DOHH2 (cell line): ENCODE measurements around the gene ACSL5.
A peak's percentile ranks its signal among the peaks of the same experiment; 100 is the strongest.

Experiments used
- H3F3A ChIP-seq: fragments of 200-600 bp; sonication (generic), shearing (Covaris generic); 2 replicates; pipeline ENCODE4 v1.6.0; 2016; ENCODE audit warnings: antibody characterized with exemption, mild to moderate bottlenecking; ENCODE audit not compliant: control insufficient read depth, insufficient read depth
- H3K27ac ChIP-seq: fragments of 200-600 bp; sonication (generic); 2 replicates; pipeline ENCODE4 v1.5.1; 2014; ENCODE audit warnings: low read depth, mild to moderate bottlenecking, low read length, moderate library complexity
- H3K27me3 ChIP-seq: fragments of 200-600 bp; sonication (generic); 2 replicates; pipeline ENCODE4 v1.6.1; 2014; ENCODE audit warnings: mild to moderate bottlenecking, low read length, mixed read lengths; ENCODE audit not compliant: control insufficient read depth
- H3K36me3 ChIP-seq: fragments of 200-600 bp; sonication (generic); 2 replicates; pipeline ENCODE4 v1.6.1; 2014; ENCODE audit warnings: mild to moderate bottlenecking, low read length, moderate library complexity, mixed read lengths; ENCODE audit not compliant: control insufficient read depth
- H3K4me1 ChIP-seq: fragments of 200-600 bp; sonication (generic); 2 replicates; pipeline ENCODE4 v1.6.1; 2014; ENCODE audit warnings: mild to moderate bottlenecking, low read length, mixed read lengths; ENCODE audit not compliant: control insufficient read depth
- H3K4me2 ChIP-seq: fragments of 200-600 bp; sonication (generic); 2 replicates; pipeline ENCODE4 v1.6.0; 2014; ENCODE audit warnings: mild to moderate bottlenecking, low read length, moderate library complexity
- H3K4me3 ChIP-seq: fragments of 200-600 bp; sonication (generic); 2 replicates; pipeline ENCODE4 v1.5.1; 2014; ENCODE audit warnings: mild to moderate bottlenecking, low read length, mixed read lengths
- H3K79me2 ChIP-seq: fragments of 200-600 bp; sonication (generic); 2 replicates; pipeline ENCODE4 v1.6.1; 2014; ENCODE audit warnings: mild to moderate bottlenecking, low read length, mixed read lengths; ENCODE audit not compliant: control insufficient read depth
- H3K9me2 ChIP-seq: fragments of 200-600 bp; sonication (generic); replicated peaks from 2 replicates; pipeline ENCODE4 v1.6.1; 2014; ENCODE audit warnings: mild to moderate bottlenecking, low read length, mixed read lengths; ENCODE audit not compliant: control insufficient read depth
- H3K9me3 ChIP-seq: fragments of 200-600 bp; sonication (generic); 2 replicates; pipeline ENCODE4 v1.6.1; 2014; ENCODE audit warnings: antibody characterized with exemption, low read length, mixed read lengths; ENCODE audit not compliant: control insufficient read depth, insufficient read depth
- H4K20me1 ChIP-seq: fragments of 200-600 bp; sonication (generic); 2 replicates; pipeline ENCODE4 v1.6.0; 2014; ENCODE audit warnings: low read depth, mild to moderate bottlenecking, antibody characterized with exemption, low read length, moderate library complexity; ENCODE audit not compliant: control insufficient read depth, insufficient read depth
- EZH2phosphoT487 ChIP-seq: fragments of 200-600 bp; sonication (generic); IDR thresholded peaks from 2 replicates; pipeline ENCODE4 v1.6.1; 2017; ENCODE audit warnings: borderline replicate concordance, mild to moderate bottlenecking, antibody characterized with exemption, low read length, moderate library complexity, mixed read lengths
- TF ChIP-seq, protein P1 (sequence below): fragments of 200-600 bp; sonication (generic); IDR thresholded peaks from one replicate; pipeline ENCODE4 v1.5.1; 2014; ENCODE audit warnings: antibody characterized with exemption, mild to moderate bottlenecking, low read depth, low read length; ENCODE audit not compliant: poor library complexity, severe bottlenecking

The ACSL5 gene

DNA sequence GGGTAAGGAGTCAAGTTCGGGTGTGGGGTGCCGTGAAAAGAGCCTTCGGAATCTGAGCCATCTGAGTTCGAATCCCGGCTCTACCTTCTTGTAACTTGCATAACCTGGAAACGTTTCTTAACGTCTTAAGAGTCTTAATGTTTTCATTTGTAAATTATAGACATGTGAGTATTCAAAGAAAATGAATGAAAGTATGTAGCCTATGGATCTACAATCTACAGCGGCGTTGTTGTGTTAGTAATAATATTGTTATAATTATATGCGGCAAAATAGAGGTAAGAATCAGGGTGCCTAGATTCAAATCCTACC, 73.7 kb downstream of the ACSL5 start:
- peaks cover 89% of the 10 kb centered on the region for H3K79me2 ChIP-seq
- peaks cover 60% of the 10 kb centered on the region for H3K36me3 ChIP-seq
- H3K9me2 ChIP-seq, result no peaks in the 10 kb centered on the region
- H3K4me1 ChIP-seq, result peaks cover 37% of the 10 kb centered on the region
- peaks cover 17% of the 10 kb centered on the region; the same call in 1 of the 2 replicates for H4K20me1 ChIP-seq
- H3K9me3 ChIP-seq, result no peaks in the 10 kb centered on the region
- H3K27ac ChIP-seq, result no peak overlapping the region
- H3K4me3 ChIP-seq, result peak overlapping the region; percentile 90
- peak overlapping the region; percentile 92 for H3K4me2 ChIP-seq
- H3K27me3 ChIP-seq, result no peaks in the 10 kb centered on the region
- TF ChIP-seq EZH2phosphoT487, result no peak
- TF ChIP-seq, protein P1, sequence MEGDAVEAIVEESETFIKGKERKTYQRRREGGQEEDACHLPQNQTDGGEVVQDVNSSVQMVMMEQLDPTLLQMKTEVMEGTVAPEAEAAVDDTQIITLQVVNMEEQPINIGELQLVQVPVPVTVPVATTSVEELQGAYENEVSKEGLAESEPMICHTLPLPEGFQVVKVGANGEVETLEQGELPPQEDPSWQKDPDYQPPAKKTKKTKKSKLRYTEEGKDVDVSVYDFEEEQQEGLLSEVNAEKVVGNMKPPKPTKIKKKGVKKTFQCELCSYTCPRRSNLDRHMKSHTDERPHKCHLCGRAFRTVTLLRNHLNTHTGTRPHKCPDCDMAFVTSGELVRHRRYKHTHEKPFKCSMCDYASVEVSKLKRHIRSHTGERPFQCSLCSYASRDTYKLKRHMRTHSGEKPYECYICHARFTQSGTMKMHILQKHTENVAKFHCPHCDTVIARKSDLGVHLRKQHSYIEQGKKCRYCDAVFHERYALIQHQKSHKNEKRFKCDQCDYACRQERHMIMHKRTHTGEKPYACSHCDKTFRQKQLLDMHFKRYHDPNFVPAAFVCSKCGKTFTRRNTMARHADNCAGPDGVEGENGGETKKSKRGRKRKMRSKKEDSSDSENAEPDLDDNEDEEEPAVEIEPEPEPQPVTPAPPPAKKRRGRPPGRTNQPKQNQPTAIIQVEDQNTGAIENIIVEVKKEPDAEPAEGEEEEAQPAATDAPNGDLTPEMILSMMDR, result no peak
- no peaks in the 10 kb centered on the region for H3F3A ChIP-seq

DNA sequence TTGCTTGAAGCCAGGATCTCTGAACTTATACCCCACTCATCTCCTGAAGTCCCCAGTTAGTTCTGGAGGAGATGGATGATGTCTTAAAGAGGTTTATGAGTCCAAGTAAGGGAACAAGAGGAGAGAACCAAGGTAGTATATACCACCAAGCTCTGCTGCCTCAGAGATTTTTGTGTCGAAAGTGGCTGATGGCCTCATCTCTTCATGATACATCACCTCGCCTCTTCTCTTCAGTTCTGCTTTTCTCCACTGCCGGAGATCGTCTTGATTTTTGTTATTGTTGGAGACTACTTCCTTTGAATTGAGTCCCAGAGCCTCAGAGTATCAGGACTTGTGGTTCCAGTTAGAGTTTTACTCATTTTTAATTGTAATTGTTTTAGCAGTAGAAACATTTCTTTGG, 75.0 kb downstream of the ACSL5 start:
- Histone ChIP-seq H3K79me2 (peaks cover 90% of the 10 kb centered on the region), H3K4me1 (peaks cover 30% of the 10 kb centered on the region), H3K9me3 (no peaks in the 10 kb centered on the region), H4K20me1 (peaks cover 17% of the 10 kb centered on the region; the same call in 1 of the 2 replicates), H3K27ac (no peak overlapping the region), H3K27me3 (no peaks in the 10 kb centered on the region), H3F3A (no peaks in the 10 kb centered on the region), H3K36me3 (peaks cover 47% of the 10 kb centered on the region), H3K4me3 (no peak overlapping the region), H3K4me2 (peak overlapping the region; percentile 92), H3K9me2 (no peaks in the 10 kb centered on the region)
- TF ChIP-seq, protein P1, result no peak

DNA sequence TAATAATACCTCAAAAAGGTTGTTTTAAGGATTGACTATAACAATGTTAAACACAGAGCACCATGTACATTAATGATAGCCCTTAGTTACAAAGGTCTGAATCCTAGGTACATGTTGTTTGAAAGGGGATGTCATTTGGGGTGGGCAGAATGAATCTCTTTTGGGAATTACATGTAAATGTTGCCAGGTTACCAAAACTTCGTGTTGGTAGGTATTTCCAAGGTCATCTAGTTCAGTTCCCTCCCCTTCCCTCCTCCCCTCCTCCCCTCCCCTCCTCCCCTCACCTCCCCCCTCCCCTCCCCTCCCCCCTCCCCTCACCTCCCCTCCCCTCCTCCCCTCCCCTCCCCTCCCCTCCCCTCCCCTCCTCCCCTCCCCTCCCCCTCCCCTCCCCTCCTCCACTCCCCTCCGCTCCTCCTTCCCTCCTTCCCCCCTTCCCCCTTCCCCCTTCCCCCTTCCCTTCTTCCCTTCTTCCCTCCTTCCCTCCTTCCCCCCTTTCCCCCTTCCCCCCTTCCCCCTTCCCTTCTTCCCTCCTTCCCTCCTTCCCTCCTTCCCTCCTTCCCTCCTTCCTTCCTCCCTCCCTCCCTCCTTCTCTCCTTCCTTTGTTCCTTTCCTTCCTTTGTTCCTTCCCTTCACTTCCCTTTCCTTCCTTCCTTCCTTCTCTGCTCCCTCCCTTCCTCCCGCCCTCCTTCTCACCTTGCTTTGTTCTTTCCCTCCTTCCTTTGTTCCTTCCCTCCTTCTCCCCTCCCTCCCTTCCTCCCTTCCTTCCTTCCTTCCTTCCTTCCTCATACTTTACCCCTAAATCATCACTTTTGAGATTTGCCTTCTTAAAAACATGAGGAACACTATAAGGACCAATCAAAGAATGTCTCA, 81.2 kb downstream of the ACSL5 start:
- Histone ChIP-seq H3K9me2 (no peaks in the 10 kb centered on the region), H3K4me2 (no peak overlapping the region), H3K27ac (no peak overlapping the region), H3K36me3 (peaks cover 12% of the 10 kb centered on the region), H3K9me3 (no peaks in the 10 kb centered on the region), H4K20me1 (no peaks in the 10 kb centered on the region), H3K27me3 (no peaks in the 10 kb centered on the region), H3K4me3 (no peak overlapping the region), H3F3A (no peaks in the 10 kb centered on the region), H3K79me2 (peaks cover 50% of the 10 kb centered on the region), H3K4me1 (no peaks in the 10 kb centered on the region)
- no peak for TF ChIP-seq EZH2phosphoT487
- TF ChIP-seq, protein P1, result no peak
